SU-DHL-6 (cell line): Measurements from ENCODE around the gene ARHGEF38.

Source experiments
- EZH2phosphoT487 ChIP-seq: fragments of 200-600 bp; sonication (generic), shearing (Covaris generic); conservative IDR thresholded peaks from 2 replicates; pipeline ENCODE4 v1.6.1; 2018; ENCODE audit warnings: mild to moderate bottlenecking, antibody characterized with exemption, low read length, moderate library complexity, mixed read lengths
- TF ChIP-seq, protein P1 (sequence below): fragments of 200-600 bp; sonication (generic); IDR thresholded peaks from one replicate; pipeline ENCODE4 v1.5.1; 2017; ENCODE audit warnings: antibody characterized with exemption, mild to moderate bottlenecking, low read length, moderate library complexity; ENCODE audit not compliant: insufficient read depth, poor library complexity, severe bottlenecking

DNA sequence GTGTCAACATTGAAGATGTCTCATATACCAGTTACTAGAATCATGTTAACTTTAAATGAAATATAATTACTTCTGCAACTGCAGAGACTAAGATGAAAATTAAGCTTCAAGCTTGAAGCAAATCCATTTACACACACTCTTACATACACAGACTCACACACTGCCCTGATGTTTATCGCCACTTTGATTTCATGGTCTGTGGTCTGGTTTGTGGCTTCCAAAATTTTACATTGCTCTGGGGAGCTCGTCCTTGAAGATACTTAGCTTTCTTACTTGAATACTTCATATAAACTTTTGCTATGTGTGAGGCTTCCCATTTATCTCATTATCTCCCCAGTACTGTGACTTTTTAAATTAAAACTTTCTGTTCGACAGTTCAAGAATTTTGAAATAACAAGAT lies 35.8 kb downstream of the ARHGEF38 start:
- TF ChIP-seq, protein P1, sequence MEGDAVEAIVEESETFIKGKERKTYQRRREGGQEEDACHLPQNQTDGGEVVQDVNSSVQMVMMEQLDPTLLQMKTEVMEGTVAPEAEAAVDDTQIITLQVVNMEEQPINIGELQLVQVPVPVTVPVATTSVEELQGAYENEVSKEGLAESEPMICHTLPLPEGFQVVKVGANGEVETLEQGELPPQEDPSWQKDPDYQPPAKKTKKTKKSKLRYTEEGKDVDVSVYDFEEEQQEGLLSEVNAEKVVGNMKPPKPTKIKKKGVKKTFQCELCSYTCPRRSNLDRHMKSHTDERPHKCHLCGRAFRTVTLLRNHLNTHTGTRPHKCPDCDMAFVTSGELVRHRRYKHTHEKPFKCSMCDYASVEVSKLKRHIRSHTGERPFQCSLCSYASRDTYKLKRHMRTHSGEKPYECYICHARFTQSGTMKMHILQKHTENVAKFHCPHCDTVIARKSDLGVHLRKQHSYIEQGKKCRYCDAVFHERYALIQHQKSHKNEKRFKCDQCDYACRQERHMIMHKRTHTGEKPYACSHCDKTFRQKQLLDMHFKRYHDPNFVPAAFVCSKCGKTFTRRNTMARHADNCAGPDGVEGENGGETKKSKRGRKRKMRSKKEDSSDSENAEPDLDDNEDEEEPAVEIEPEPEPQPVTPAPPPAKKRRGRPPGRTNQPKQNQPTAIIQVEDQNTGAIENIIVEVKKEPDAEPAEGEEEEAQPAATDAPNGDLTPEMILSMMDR, result no peak
- no peak for TF ChIP-seq EZH2phosphoT487
